ENCODE data around the gene ATL1.

ATL1 gene

GRCh38 chr14:50559990-50560930 is at the start of gene ATL1:
ATL1 (plus strand) TSS chr14:50560145; CDS start chr14:50560266, 121 bp downstream.
- peak; percentile 13 to 22 for DNase-seq (ENCODE audit: extremely low read depth in 1 of 2, low read depth in 1 of 2)

GRCh38 chr14:50510157-50510556 is 49.8 kb upstream of the ATL1 start:
- no peak for DNase-seq (ENCODE audit: extremely low read depth in 1 of 2, low read depth in 1 of 2)

GRCh38 chr14:50512463-50512862 is 47.5 kb upstream of the ATL1 start:
- no peak for DNase-seq (ENCODE audit: extremely low read depth in 1 of 2, low read depth in 1 of 2)

- DNase-seq (ENCODE audit: extremely low read depth in 1 of 2, low read depth in 1 of 2) = no peak
Observed at GRCh38 chr14:50516091-50516490, 43.9 kb upstream of the ATL1 start.

- DNase-seq (ENCODE audit: extremely low read depth in 1 of 2, low read depth in 1 of 2) = peak in 1 of 2 donors; percentile 65
Observed at GRCh38 chr14:50520947-50521815, 38.8 kb upstream of the ATL1 start.

GRCh38 chr14:50521912-50522341 is 38.0 kb upstream of the ATL1 start:
- DNase-seq (ENCODE audit: extremely low read depth in 1 of 2, low read depth in 1 of 2) = no peak

GRCh38 chr14:50523271-50524041 is 36.5 kb upstream of the ATL1 start:
- no peak for DNase-seq (ENCODE audit: extremely low read depth in 1 of 2, low read depth in 1 of 2)

GRCh38 chr14:50524060-50524459 is 35.9 kb upstream of the ATL1 start:
- DNase-seq (ENCODE audit: extremely low read depth in 1 of 2, low read depth in 1 of 2) = no peak

GRCh38 chr14:50524731-50525515 is 35.0 kb upstream of the ATL1 start:
- DNase-seq (ENCODE audit: extremely low read depth in 1 of 2, low read depth in 1 of 2) = no peak

GRCh38 chr14:50528000-50528399 is 31.9 kb upstream of the ATL1 start:
- DNase-seq (ENCODE audit: extremely low read depth in 1 of 2, low read depth in 1 of 2) = no peak

GRCh38 chr14:50529288-50530179 is 30.4 kb upstream of the ATL1 start:
- DNase-seq (ENCODE audit: extremely low read depth in 1 of 2, low read depth in 1 of 2) = no peak

- no peak for DNase-seq (ENCODE audit: extremely low read depth in 1 of 2, low read depth in 1 of 2)
Observed at GRCh38 chr14:50530358-50530757, 29.6 kb upstream of the ATL1 start.

- DNase-seq (ENCODE audit: extremely low read depth in 1 of 2, low read depth in 1 of 2) = no peak
Observed at GRCh38 chr14:50530794-50531365, 29.1 kb upstream of the ATL1 start.

- peak in 1 of 2 donors; percentile 10 for DNase-seq (ENCODE audit: extremely low read depth in 1 of 2, low read depth in 1 of 2)
Observed at GRCh38 chr14:50531595-50532501, 28.1 kb upstream of the ATL1 start.

GRCh38 chr14:50532502-50533240 is 27.3 kb upstream of the ATL1 start, which contains the start of gene MAP4K5:
MAP4K5 (minus strand) TSS chr14:50532569; CDS start chr14:50532049, 520 bp downstream.
- DNase-seq (ENCODE audit: extremely low read depth in 1 of 2, low read depth in 1 of 2) = peak; percentile 75 to 81

- DNase-seq (ENCODE audit: extremely low read depth in 1 of 2, low read depth in 1 of 2) = no peak
Observed at GRCh38 chr14:50533241-50533705, 26.7 kb upstream of the ATL1 start.

- DNase-seq (ENCODE audit: extremely low read depth in 1 of 2, low read depth in 1 of 2) = no peak
Observed at GRCh38 chr14:50533806-50534205, 26.1 kb upstream of the ATL1 start.
